ENCODE data around the gene OR4D1. TPM values are rescaled to one million over a fixed set of nuclear protein-coding genes. Genes with fewer than 3 reads are reported as not detected.

OR4D1 gene
- total and polyA plus RNA-seq, 4 donors, result under 0.01 TPM; not detected in 3

- no peak overlapping the region for H3K27ac ChIP-seq (ENCODE audit: low read depth in 1 of 2, low read length in 2 of 2)
- no peaks in the 10 kb centered on the region for H3K9me3 ChIP-seq (ENCODE audit: control insufficient read depth in 4 of 4, low read length in 3 of 4)
- no peaks in the 10 kb centered on the region for H3K36me3 ChIP-seq (ENCODE audit: control insufficient read depth in 4 of 4, insufficient read depth in 3 of 4, low read depth in 1 of 4, low read length in 3 of 4)
- H3K4me1 ChIP-seq (ENCODE audit: control insufficient read depth in 4 of 4, insufficient read depth in 4 of 4, low read length in 3 of 4), result no peaks in the 10 kb centered on the region
- peaks cover 0 to 5% (median 0%) of the 10 kb centered on the region in 4 donors for H3K27me3 ChIP-seq (ENCODE audit: control insufficient read depth in 4 of 4, insufficient read depth in 4 of 4, low read length in 3 of 4)
- TF ChIP-seq FOXA1 (IDR thresholded peaks at IDR 0.05), result no peak
- no peak for TF ChIP-seq RAD21 (IDR thresholded peaks at IDR 0.05)
- no peak for TF ChIP-seq EGR1 (IDR thresholded peaks at IDR 0.05; ENCODE audit: low read depth in 2 of 2)
- TF ChIP-seq REST (IDR thresholded peaks at IDR 0.05), result no peak
- no peak for TF ChIP-seq JUND (IDR thresholded peaks at IDR 0.05)
- TF ChIP-seq TAF1 (conservative IDR thresholded peaks at IDR 0.05), result no peak
- TF ChIP-seq ATF3 (IDR thresholded peaks at IDR 0.05), result no peak
- TF ChIP-seq HNF4A (conservative IDR thresholded peaks at IDR 0.05), result no peak
- TF ChIP-seq NR2F2 (IDR thresholded peaks at IDR 0.05), result no peak
- no peak for TF ChIP-seq SP1 (IDR thresholded peaks at IDR 0.05)
- TF ChIP-seq CTCF (IDR thresholded peaks at IDR 0.05; ENCODE audit: low read depth, low read length, missing input control), result no peak
- TF ChIP-seq MAX (IDR thresholded peaks at IDR 0.05), result no peak
- TF ChIP-seq RXRA (IDR thresholded peaks at IDR 0.05), result no peak
- no peak for TF ChIP-seq HNF4G (IDR thresholded peaks at IDR 0.05)
- no peak for TF ChIP-seq FOXA2 (IDR thresholded peaks at IDR 0.05)
- no peak for TF ChIP-seq YY1 (IDR thresholded peaks at IDR 0.05)
- TF ChIP-seq GABPA (IDR thresholded peaks at IDR 0.05 in 1 of 2, conservative IDR thresholded peaks at IDR 0.05 in 1 of 2), result no peak
- no peak for TF ChIP-seq ZBTB33 (IDR thresholded peaks at IDR 0.05)
- H3K9ac ChIP-seq (ENCODE audit: low read depth in 1 of 2, low read length in 2 of 2), result no peak overlapping the region
- 31% methylated on average over 14 of the region's 14 CpGs for WGBS
- DNase-seq (ENCODE audit: low spot score), result no peak
- no peak overlapping the region for H3K4me3 ChIP-seq (ENCODE audit: low read depth in 1 of 3, low read length in 3 of 3)
Measured at GRCh38 chr17:58191241-58191896, 43.2 kb downstream of the OR4D1 start.

All from liver (tissue), 9 donors.